NCI-H226 (cell line): ENCODE data around the gene ZMYND11.
"Not testable (repeated sequence)": the region's sequence is repeated elsewhere in the genome, so short reads cannot be mapped to it uniquely, and the experiment has no call there.

Experiments
- DNase-seq: peaks from one replicate; pipeline ENCODE4 v3.0.0-alpha.2; 2015

ZMYND11 gene

DNA sequence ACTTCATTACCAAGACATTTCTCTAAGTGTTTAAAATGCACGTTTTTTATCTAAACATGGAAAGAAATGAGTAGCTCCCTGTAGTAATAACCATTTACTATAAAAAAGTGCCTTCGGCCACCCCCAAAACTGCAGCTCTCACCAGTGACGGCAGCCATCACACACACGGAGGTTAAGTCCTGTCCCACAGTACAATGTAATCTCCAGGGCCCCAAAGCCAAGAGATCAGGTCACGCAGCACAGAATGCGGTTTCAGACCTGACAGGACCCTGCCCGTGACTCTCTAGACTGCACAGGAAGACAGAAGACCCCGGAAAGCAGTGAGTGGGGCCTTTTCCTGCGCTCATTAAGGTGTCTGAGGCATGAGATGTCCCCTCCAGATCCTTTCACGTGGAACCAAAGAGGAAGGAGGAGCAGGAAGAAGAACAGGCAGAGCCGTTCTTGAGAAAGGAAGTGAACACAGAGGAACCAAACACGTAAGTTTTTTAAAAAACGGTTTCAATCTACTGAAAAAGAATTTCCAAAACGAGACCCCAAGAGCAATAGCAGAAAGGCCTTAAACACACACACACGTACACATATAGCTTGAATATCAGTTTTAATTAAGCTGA lies 125.7 kb downstream of the ZMYND11 start:
- DNase-seq = no peak

DNA sequence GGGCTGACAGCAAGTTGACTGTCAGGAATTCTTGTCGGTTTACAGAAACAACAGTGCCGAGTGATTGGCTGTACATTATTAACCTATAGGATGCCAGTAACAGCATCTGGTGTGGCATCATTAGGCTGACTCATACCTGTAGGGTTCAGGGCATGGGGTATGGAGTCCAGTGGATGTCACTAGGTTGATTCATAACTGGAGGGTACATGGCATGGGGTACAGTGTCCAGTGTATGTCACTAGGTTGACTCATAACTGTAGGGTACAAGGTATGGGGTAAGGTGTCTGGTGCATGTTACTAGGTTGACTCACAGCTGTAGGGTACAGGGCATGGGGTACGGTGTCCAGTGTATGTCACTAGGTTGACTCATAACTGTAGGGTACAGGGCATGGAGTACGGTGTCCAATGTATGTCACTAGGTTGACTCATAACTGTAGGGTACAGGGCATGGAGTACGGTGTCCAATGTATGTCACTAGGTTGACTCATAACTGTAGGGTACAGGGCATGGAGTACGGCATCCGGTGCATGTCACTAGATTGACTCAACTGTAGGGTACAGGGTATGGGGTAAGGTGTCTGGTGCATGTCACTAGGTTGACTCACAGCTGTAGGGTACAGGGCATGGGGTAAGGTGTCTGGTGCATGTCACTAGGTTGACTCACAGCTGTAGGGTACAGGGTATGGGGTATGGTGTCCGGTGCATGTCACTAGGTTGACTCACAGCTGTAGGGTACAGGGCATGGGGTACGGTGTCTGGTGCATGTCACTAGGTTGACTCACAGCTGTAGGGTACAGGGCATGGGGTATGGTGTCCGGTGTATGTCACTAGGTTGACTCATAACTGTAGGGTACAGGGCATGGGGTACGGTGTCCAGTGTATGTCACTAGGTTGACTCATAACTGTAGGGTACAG lies 129.2 kb downstream of the ZMYND11 start:
- not testable (repeated sequence) for DNase-seq

DNA sequence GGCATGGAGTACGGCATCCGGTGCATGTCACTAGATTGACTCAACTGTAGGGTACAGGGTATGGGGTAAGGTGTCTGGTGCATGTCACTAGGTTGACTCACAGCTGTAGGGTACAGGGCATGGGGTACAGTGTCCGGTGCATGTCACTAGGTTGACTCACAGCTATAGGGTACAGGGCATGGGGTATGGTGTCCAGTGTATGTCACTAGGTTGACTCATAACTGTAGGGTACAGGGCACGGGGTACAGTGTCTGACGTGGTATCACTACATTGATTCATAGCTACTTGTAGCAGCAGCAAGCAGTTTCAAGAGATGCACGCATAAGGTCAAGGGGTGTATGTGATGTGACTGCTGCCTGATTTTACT lies 129.8 kb downstream of the ZMYND11 start:
- not testable (repeated sequence) for DNase-seq

DNA sequence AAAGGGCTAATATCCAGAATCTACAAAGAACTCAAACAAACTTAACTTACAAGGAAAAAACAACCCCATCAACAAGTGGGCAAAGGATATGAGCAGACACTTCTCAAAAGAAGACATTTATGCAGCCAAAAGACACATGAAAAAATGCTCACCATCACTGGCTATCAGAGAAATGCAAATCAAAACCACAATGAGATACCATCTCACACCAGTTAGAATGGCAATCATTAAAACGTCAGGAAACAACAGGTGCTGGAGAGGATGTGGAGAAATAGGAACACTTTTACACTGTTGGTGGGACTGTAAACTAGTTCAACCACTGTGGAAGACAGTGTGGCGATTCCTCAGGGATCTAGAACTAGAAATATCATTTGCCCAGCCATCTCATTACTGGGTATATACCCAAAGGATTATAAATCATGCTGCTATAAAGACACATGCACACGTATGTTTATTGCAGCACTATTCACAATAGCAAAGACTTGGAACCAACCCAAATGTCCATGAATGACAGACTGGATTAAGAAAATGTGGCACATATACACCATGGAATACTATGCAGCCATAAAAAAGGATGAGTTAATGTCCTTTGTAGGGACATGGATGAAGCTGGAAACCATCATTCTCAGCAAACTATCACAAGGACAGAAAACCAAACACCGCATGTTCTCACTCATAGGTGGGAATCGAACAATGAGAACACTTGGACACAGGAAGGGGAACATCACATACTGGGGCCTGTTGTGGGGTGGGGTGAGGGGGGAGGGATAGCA lies 130.7 kb downstream of the ZMYND11 start:
- not testable (repeated sequence) for DNase-seq

DNA sequence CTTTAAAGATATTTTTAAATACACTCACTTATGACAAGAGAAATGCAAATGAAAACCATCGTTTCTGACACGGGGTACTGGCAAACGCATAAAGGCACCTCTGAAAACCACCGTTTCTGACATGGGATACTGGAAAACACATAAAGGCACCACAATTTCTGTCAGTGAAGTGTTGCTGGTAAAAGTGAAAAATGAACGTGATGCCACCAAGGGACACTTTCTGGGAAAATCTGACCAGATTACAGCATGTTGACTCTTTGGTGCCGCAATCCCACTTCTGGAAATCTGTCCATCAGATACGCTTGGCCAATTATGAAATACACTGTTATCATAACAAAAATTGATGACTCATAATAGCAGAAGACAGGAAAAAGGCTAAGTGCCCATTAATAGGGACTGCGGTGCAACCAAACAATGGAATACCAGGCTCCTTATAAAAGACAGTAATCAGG lies 131.7 kb downstream of the ZMYND11 start:
- peak; percentile 3 for DNase-seq

DNA sequence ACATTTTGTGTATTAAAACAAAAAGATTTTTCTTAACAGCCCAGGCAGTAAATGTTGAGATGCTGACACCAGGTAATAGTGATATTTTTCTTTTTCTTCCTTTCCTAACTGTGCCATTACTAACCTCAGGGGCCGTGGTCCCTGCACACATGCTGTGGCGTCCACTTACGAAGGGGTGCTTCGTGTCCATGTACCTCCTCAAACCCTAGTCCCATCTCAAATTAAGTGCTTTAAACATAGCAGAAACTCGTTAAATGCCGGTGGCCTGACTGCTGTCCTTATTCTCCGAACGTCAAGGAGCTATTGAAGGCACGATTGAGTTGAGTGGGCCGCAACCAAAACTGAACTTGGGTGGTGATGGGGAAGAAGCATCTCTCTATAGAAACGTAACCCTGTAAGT lies 132.4 kb downstream of the ZMYND11 start:
- DNase-seq = no peak

DNA sequence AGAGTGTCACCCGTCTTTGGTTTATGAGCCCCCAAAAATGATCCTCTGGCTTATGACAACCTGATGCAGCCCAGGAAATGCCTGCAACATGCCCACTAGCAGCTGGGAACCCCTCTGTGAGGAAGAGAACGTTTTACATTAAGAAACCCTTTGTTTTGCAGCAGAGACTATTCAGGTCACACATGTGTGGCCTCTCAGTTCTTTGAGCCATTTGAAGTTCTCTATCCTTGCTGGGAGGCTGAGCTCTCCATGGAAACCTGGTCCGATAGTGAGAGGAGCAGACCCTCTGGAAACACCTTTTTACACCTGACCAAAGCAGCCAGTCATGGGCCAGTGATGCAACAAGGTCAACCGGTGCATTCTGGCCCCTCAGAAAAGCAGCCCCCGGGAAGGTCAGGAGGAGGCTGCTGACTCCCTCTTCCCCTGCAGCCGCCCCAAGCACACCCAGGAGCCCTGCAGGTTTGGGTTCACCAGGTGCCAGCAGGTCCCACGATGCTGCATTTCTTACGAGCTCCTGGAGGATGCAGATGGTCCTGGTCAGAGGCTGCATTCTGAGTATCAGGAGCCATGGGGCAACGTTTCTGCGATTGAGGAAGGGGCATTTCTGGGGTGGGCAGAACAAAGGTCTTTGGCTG lies 134.3 kb downstream of the ZMYND11 start:
- DNase-seq = no peak

DNA sequence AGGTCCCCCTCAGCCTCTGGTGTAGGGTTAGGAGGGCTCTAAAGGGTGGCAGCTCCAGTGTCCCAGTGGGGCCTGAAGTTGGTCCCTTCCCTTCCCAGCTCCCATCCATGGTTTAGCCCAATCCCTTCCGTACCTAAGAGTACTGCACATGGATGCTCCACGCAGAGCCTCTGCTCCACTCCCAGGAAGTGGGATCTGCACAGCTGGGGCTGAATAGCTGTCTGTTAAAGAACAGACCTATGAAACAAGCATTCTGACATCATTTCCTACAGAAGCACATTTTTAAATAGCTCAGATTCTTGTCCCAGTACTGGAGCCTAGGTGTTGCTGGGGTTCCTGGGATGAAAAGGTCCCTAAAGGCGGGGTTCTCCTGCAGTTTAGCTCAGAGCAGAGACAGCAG lies 135.9 kb downstream of the ZMYND11 start:
- DNase-seq = peak; percentile 12

DNA sequence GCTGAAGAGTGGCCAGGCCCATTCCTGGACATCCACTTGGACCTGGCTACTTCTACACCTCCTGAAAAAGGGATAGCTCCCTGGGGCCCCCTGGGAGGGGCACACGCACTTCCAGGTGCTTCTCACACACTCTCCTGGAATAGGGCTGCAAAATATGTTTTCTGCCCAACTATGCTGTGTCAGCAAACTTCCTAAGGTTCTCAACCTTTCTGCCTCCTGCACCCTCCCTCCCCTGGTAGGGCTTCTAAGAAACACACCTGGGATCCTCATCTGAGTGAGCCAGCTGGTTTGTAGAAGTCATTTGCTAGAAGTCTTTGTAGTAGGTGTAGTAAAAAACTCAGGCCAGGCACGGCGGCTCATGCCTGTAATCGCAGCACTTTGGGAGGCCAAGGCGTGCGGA lies 136.5 kb downstream of the ZMYND11 start:
- DNase-seq = no peak

DNA sequence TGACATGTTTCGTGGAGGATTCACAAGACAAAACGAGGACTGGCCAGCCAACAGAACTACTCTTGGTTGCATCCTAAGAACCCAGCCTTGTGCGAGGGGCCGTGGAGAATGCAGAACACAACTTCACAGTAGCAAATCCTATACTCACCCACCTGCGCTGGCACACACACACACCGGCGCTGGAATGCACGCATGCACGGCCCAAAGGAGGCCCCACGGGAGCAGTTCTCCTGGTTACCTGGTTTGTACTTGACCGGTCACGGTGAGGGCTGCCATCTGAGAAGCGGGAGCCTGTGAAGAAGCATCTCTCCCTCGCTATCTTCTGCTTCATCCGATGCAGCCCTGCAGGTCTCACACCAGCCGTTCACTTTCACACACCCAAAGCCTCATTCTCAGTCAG lies 137.8 kb downstream of the ZMYND11 start:
- no peak for DNase-seq

DNA sequence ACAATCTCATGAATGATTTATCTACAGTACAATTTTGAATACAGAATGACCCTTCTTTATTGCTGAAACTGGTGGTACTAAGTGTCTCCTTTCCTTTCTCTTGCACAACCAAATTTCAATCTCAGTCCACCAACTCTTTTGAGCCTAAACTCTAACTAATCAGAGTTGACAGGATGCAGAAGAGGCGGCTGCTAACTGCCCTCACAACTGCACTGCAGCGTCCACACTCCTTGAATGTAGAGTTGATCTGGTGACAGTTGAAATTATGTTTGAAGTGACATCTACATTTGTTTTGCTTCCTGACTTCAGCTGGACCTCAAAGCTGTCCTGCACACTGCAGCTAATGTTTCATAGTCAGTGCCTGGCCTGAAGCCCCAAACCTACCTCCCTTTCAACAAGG lies 139.6 kb downstream of the ZMYND11 start:
- DNase-seq = no peak

DNA sequence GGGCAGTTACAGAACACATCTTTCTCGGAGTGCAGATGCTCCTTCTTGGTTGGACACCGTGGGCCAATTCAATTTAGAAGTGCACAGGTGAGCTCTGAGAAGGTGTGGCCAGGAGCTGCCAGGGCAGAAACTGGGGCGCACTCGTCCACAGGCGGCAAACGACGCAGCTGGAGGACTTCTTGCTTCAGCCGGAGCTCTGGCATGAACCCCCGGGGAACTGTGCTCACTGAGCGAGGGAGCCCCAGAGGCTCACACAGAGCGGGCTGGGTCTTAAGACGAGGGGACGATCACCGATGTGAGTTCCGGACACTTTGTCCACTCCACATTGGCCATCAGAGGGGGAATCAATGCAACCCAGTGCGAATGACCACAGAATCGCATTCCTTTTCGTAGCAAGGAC lies 140.4 kb downstream of the ZMYND11 start:
- no peak for DNase-seq

DNA sequence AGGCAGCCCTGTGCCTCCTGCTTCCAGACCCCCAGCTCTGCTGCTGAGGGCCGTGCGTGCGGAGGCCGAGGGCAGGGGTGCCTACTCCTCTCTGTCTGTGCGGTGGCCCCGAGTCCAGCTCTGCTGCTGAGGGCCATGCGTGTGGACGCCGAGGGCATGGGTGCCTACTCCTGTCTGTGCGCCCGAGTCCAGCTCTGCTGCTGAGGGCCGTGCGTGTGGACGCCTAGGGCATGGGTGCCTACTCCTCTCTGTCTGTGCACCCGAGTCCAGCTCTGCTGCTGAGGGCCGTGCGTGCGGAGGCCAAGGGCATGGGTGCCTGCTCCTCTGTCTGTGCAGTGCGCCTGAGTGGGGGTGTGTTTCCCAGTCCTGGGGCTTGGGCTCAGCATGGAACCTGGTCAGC lies 142.7 kb downstream of the ZMYND11 start:
- DNase-seq = no peak

DNA sequence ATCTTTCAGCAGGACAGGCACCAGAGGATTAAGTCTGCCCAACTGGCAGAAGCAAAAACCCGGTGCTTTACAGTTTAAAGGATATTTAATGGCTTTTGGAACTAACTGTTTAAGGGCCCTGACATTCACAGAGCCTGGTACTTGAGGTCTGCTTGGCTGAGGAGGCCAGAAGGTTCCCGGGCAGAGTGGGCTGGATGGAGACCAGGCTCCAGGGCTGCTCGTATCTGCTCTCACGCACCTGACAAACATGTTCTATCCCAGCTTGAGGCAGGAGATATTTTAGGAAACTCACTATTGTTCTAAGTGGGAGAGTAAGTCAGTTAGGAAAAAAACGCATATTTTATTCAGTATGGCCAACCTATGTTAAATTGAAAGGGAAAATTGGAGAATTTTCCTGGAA lies 143.5 kb downstream of the ZMYND11 start:
- DNase-seq = no peak

DNA sequence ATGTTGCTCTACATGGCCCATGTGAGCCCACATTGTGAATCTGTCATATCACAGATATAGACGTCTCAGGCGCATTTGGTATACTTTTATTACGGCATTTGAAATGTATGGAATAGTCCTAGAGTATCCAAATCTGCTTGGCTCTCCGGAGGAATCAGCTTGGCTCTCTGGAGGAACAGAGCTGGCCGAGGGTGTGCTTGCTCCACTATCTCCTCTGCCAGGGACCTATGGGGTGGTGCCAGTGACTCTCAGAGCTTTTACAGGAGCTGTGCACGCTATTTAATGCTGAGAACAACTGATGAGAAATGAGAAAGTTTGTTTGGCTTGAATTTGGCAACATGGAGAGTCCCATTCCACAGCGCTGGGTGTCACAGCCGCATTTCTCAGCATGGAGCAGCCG lies 144.0 kb downstream of the ZMYND11 start:
- no peak for DNase-seq

DNA sequence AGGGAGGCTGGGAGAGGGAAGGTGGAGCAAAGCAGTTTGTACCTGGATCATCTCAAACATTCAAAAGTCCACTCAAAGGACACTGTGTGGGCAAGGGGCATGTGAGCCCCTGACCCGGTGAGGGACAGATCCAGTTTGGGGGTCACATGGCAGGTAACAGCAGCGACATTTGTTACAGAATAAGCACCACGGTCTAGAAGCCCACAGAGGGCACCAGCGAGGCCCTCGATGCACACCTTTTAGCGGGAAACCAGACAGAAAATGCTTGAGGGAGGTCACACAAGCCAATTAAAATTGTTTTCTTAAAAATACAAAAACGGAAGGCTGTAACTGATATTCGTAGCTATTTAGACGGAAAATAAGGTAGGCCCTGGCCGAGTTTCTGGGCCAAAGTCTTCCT lies 144.4 kb downstream of the ZMYND11 start:
- no peak for DNase-seq

DNA sequence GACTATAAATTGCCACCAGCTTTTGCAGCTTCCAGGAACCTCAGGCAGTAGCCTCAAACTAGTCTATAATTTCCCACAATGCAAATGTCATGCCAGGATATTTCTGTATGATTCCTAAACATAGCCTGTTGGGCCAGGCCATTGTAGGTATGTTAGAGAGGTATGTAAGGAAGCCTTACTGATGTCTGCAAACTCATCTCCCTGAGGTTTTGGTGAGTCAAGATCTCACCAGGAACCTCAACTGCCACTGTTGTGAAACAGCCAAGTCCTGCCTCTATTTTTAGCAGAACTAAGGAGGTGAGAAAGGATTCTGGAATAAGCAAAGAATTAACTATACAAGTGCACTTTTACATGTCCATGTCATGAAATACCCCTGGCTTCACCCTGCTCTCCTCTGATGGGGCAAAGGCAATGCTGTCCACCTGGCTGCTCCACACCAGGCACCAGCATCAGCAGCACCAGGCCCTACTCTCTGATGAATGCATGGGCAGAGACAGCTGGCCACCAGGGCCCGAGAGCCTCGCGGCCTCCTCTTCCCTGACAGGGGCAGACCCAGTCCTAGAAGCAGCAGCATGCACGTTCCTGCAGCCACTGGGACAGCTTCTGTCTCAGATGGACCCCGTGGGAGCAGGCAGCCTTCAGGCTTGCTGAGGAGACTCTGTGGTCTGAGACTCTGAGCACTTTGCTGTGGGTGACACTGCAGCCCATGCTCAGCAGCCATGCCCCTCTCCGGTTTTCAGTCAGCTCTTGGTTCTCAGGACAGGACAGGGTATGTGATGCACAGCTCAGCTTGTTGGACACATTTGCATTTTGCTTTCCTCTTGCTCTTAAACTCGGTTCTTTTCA lies 147.3 kb downstream of the ZMYND11 start:
- no peak for DNase-seq

DNA sequence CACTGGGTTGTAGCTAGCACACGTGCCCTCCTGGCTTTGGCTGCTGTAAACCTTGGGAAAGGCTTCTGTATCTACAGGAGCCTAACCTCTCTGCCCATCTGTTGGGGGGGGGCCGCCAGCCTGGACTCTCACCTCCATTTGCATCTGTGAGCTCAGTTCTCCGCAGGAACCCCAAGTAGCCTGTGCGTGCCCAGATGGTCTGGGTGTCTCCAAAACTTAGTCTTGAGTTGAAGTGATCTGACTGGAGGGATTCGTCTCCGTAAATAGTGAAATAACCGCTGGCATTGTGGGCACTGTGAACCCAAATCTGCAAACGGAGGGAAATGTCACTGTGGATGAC lies 147.9 kb downstream of the ZMYND11 start:
- DNase-seq = no peak

DNA sequence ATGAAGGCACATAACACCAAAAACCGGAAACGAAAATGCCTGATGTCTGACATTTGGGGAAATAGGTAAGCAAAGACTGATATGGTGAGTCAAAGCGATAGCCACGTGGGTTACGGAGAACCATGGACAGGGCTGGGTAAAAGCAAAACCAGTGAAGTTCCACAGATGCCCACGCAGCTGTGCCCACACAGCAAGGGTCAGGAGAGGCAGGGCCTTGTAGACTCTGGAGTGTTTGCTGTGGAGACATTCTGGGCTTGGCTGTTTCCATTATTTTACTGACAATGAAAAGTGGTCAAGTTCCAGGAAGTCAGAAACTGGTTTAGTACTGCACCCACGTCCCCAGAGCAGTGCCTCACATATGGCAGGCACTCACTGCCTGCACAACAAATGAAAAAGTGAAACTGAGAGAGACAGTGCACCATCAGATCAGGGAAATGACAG lies 148.7 kb downstream of the ZMYND11 start:
- no peak for DNase-seq

DNA sequence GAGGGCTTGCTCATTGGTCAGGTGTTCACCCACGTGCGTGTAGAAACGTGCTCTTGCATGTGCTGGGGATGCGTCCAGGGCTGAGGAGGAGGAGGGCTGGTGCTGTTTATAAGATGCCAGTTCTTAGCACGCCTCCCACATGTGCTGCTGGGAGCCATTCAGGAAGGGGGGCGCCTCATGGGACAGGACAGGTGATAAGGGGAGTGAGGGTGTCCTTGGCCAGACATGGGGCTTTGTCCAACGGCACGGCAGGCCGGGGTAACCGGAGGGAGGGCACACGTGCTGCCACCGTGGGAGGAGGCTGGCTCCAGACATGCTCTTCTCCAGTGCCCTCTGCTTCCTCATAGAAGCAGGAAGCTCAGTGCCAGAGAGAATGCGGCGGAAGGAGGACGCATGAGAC lies 150.0 kb downstream of the ZMYND11 start:
- no peak for DNase-seq

DNA sequence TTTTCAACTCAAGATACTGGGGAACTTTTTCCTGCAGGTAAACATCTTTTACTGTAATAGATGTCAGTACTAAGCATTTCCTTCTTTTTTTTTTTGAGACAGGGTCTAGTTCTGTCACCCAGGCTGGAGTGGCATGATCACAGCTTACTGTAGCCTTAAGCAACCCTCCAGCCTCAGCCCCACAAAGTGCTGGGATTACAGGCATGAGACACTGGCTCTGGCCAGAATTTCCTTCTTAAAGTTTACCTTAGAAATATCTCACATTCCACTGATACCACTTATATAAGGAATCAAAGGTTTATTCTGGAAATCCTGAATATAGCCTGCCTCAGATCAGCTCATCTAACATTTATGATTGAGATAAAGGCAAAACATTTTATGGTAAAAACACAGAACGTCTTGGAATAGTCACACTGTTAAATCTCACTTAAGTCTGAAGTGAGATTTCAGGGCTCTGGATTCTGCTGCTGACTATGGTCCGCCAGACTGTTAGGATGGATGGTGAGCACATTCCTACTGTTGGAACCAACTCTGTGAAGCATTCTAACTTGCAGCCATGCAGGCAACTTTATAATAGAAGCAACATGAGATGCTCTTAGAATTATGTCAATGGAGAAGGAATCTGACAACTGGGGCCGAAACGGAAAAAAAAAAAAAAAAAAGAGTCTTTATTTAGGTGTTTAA lies 151.9 kb downstream of the ZMYND11 start:
- DNase-seq = no peak

DNA sequence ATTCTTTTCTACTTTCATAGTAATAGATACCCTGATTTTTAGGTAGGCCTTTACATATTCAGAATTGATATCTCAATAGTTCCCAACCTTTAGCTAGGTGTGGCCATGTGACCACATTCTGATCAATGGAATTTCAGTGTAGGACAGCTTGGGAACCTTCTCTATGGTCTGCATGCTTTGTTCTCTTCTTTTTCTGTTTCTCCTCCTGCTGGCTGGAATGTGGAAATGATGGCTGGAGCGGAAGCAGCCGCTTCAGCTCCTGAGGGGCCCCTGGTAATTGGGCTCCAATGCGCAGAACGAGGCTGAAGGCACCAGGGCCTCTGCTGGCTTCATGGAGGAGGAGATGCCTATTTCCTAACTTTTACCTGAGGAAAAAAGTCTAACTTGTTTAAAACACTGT lies 152.6 kb downstream of the ZMYND11 start:
- no peak for DNase-seq
